GM21825 (cell line): Measurements from ENCODE around the gene PRPF8.

ENCODE experiments used
- ATAC-seq: cut with Tn5 transposase; IDR thresholded peaks from one replicate; pipeline ENCODE4 v1.9.1; 2021; ENCODE audit warnings: mild to moderate bottlenecking, moderate library complexity; ENCODE audit not compliant: unreplicated experiment

PRPF8 gene

DNA sequence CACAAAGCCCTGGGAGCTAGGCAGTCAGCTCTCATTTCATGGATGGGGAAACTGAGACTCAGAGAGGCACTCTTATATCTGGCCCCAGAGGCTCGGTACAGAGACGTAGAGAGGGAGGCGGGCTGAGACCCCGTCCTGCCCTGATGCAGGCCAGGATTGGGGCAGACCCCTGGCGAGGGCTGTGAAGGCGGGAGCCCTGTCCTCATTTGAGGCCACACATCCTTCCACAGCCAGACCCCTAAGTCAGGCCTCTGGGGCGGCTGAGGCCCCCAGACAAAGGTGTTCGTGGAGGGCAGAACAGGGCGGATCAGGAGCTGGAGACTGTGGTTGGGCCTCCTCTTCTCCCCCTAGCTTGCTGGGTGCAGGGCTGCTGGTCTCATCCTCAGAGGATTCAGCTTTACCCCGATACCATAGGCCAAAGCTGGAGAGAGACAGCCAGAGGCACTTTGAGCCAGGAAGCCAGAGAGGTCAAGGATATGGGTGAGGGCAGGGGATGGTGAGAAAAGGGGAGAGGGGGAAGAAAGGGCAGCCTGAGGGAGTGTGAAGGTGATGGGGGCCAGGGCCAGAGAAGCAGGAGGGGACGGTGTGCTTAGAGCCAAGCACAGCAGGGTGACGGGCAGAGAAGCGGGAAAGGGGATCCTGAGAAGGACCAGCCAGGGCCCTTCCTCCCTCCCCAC lies 38.3 kb downstream of the PRPF8 start:
- no peak for ATAC-seq

DNA sequence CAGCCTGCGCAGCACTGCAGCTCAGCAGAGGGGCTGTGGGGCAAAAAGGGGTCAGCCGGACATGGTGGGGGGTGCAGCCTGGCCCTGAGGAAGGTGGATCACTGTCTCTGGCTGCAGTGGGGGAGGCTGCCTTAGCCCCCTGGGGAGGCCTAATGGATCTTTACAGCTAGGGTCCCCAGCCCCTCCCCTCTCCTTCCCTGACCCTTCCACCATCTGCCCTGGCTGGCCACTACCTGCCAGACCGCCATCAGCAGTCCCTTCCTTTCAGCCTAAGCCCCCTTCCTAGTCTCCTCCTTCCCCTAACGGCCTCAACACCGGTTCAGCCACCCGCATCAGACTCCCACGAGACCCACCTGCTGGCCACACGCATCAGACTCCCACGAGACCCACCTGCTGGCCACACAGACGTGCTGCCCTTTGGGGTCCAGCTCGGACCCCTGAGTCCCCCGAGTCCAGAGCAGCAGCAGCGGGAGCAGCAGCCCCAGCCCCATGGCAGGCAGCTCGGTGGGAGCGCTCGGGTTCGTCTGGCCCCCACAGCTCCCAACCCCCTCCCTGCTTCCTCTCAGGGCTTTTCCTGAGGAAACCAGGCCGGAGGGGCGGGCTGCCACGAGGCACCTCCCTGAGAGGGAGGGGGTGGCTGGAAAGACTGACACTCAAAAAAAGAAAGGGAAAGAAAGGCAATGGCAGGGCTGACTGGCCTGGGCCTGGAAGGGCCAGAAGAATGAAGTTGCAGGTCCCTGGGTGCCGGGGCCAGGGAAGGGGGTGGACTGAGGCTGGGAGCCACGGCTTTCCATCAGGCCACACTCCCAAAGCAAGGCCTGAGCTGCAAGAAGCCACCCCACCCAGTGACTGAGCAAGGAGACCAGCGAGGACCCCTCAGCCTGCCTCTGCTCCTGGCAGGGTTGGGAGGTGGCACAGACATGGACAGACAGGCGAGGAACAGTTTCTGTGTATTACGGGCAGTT lies 39.2 kb downstream of the PRPF8 start, which contains the start of gene SCARF1:
SCARF1 (minus strand) TSS at position 526 of the 965 bp plus-strand sequence; CDS start at position 491, 35 bp downstream.
- ATAC-seq = no peak

DNA sequence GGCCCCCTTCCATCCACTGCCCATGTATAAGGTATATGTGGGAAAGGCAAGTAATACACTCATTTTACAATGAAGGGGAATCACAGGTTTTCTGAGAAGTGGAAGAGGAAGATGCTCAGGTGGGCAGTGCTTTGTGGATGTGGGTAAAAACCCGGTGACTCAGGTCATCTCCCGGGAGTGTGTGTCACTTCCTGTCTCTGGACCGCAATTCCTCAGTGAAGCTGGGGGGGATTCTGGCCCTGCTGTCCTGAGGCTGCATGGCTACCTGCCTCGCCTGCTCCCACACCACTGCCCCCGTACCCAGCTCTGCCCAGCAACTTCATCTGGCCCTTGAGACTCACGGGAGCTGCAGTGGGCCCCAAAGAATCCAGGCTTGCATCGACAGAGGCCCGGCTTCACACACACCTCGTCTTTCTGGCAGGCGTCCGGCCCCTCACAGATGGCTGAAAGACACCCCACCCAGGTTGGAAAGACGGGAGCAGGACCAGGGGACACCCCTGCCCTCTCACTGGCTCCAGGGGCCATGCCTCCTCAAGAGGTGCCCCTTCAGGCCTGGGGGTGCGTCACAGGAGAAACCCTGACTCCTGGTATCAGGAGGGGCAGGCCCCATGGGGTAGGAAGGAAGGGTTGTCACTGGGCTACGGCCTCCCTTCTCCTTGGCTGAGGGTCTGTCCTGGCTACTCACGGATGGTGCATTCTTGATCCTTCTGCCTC lies 40.0 kb downstream of the PRPF8 start:
- ATAC-seq = no peak

DNA sequence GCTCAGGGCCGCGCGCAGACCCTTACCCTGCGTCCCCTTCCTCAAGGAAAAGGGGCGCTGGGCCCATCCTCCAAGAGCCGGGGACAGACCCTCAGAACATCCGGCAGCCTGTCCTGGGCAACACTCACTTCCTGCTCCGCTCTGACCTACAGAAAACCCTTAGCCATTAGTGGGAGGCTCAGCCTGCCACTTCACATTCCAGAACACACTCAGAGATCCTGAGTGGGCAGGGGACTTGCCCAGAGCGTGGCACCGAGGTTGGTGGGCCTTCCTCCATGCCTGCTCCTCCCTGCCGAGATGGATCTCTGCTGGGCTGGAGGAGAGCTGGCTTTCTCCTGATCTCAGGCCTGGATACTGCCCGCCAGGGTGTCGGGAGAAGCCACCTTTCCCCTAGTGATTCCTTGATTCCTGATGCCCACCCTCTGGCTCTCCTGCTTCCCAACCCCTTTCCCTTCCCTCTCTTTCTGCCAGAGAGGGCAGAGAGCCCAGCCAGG lies 40.6 kb downstream of the PRPF8 start:
- ATAC-seq = no peak

DNA sequence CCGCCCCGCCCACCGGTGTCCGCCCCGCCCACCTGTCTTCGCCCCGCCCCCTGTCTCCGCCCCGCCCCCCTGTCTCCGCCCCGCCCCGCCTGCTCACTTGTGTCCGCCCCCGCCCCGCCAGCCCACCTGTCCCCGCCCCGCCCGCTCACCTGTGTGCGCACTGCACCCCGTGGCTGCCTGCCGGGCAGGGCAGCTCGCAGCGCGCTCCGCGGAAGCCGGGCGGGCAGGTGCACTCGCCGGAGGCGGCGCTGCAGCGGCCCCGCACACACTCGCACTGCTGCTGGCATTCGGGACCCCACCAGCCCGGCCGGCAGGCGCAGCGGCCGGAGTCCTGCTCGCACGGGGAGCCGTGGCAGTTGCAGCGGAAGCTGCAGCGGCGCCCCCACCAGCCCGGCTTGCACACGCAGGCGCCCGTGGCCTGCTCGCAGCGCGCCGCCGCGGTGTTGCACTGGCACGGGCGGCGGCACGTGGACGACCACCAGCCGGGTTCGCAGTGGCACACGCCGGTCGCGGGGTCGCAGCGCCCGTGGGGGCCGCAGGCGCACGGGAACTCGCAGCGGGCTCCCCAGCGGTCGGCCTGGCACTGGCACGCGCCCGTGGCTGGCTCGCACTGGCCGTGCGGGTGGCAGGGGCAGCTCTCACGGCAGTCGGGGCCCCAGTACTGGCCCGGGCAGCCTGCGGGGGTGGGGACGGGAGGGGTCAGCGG lies 41.2 kb downstream of the PRPF8 start:
- no peak for ATAC-seq

DNA sequence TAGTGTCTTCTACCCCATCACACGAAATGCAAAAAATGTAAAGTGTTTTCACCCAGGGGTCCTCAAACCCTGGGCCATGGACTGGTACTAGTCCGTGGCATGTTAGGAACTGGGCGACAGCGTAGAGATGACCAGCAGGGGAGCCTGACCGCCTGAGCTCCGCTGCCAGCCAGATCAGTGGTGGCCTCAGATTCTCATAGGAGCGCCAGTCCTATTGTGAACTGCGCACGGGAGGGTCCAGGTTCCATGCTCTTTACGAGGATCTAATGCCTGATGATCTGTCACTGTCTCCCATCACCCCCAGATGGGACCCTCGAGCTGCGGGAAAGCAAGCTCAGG lies 43.6 kb downstream of the PRPF8 start:
- ATAC-seq = no peak

DNA sequence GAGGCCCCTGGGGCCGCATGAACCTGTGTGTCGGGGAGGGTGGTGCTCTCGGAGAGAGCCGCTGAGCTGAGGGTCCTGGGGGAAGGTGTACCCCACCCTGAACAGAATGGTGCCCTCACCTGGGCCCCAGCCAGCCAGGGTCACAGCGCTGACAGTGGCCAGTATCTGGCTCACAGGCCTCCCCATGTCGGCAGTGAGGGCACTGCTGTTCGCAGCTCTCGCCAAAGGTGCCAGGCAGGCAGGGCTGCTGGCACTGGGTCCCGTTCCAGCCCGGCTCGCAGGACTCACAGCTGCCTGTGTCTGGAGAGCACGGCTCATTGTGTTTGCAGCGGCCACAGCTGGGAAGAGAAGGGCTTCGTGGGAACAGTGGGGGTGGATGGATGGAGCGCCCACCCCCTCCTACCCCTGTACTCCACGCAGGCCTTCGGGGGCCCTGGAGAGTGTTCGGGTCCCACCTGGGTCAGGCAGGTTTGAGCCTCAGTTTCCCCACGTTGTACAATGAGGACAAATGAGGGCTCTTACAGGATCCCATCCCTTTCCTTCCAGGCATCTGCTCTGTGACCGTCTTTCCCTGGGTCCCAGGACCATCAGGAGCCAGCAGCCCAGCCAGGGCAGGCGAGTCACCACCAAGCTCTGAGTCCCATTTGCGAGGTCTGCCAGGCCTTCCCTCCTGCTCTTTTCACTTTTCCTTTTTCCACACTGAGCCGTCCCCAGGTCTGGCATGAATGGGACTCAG lies 44.2 kb downstream of the PRPF8 start:
- no peak for ATAC-seq

DNA sequence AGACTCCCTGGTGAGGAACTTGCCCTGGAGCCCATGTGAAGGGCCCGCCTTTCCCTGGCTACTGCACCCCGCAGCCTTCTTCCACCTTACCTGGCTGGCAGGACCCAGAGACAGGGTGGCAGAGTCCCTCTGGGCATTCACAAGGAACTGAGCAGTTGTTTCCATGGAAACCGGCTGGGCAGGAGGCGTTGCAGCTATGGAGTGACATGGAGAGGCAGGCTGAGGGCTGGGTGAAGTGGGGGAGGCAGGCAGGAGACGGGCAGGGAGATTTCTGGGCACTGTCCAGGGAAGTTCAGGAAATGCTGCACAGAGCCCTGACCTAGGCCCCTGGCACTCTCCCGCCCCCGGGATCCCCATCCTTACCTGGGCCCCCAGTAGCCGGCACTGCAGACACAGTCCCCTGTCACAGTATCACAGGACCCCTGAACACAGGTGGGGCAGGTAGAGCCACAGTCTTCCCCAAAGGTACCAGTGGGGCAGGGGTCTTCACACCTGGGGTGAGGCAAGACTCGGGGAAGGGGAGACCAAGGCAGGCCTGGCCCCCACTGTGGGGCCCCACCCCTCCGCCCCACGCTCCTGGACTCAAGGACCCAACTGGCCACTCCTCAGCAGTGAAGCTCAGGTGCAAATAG lies 45.0 kb downstream of the PRPF8 start:
- ATAC-seq = no peak

DNA sequence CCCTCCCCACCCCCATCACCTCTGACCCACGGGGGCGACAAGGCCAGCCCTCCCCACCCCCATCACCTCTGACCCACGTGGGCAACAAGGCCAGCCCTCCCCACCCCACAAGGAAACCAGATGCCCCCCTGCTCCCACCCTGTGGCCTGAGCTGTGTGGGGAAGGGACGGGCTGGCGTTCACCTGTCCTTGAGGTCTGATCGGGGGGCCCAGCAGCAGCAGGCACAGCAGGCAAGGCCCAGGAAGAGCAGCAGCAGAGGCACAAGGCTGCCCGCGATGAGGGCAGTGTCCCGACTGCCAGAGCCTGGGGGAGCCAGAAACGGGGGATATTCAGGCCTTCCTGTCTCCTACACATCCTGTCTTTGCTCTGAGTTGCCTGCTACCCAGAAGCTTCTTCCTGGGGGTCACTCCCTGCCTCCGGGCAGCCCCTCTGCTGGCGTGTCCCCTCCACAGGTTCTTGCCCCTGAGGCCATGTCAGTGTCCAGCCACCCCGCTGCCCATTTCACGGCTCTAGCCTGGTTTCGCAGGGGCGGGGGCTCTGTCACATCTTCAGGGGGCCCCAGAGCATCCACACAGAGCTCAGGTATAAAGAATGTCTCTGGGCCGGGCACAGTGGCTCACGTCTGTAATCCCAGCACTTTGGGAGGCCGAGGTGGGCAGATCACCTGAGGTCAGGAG lies 45.9 kb downstream of the PRPF8 start:
- ATAC-seq = no peak

DNA sequence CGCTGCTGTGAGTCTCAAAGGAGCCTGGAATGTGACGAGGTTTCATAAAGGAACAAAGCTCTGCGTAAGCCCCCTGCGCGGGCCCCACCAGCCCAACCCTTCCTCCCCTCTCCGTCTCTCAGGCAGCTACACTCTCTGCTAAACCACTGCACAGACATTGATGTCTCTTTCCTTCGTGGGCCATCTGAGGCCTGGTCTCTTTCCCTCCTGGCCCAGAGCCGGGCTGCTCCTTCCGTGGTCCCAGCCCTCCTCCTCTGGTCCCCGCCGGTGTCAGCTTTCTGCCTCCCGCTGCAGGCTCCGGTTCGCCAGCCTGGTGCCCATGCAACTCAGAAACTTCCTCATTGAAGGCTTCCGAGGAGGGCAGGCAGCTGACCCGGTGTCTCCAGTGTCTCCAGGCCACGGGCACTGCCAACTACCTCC lies 46.5 kb downstream of the PRPF8 start:
- no peak for ATAC-seq

DNA sequence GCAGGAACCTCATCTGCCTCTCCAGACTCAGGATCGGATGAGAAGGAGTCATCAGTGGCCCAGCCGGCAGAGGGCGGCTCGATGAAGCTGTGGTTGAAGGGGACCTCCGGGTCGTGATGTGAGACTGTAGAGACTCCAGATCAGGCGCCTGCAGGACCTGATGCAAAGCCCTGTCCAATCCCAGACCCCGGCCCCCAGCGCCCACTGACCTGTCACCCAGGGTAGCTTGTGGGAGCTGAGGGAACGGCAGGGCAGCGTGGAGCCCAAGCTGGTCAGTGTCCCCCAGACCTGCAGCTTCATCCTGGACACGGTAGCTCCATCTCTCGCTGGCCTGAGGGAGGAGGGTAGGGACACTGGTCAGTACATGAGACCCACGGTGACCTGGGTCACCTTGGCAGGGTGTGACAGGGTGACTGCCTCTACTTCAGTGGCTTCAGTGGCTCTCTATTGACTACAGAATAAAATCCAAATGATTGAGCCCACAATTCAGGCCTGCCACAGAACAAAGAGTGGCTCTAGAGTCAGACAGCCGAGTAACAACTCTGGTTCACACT lies 47.9 kb downstream of the PRPF8 start:
- ATAC-seq = no peak

DNA sequence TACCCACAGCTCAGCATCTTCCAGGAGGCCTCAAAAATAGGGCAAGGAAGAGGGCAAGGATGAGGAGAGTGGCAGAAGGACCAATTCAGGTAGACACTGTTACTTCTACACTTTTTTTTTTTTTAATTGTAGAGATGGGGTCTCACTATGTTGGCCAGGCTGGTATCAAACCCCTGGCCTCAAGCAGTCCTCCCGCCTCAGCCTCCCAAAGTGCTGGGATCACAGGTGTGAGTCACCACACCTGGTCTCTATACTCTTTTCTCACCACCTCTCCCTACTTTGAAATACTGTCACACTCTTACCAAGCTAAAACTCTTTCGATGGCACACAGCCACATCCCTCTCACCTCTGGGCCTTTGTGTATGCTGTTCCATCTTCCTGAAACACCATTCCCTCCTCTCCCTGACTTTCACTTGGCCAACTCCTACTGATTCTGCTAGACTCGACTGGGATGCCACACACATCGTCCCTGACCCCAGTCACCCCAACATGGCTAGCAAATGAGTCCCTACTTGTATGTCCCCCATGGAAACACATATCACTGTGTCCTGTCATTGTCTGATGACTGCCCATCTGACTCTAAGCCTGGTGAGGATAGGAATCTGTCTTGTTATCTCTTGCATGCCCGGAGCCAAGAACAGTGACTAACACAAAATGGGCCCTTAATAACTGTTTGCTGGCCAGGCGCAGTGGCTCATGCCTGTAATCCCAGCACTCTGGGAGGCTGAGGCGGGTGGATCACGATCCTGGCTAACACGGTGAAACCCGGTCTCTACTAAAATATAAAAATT lies 48.8 kb downstream of the PRPF8 start:
- no peak for ATAC-seq

DNA sequence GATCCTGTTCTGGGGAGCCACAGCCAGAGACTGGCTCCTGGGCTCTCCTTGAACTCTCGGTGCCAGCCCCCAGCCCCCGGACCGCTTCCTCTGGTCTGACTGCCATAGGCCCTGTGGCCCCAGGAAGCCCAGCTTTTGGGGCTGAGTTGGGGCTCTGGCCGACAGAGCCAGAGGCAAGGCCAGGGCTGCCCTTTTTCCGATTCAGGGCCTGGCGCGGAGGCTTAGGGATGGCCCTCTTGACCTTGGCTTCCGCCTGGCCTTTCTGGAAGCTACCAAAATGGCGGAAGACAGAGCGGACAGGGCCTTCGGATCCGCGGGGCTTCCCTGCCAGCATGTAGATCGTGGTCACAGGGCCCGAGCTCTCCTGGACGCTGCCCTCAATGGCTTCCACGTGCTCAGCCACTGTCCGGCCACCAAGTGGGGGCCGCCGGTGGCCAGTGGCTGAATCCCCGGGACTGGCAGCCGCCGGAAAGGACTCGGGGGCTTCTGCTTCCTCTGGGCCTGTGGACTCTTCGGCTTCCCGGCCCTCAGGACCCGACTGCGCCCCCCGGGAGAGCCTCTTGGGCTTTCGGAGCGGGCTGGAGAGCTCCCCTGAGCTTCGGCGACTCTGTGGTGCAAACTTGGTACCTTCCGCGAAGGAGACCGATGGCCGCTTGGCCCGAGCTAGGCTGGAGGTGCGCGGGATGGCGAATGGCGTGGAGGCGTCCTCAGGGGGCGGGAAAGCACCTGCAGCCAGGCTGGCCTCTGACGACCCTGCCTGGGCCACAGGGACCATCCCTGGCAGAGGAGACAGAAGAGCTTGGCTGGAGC lies 49.6 kb downstream of the PRPF8 start:
- ATAC-seq = no peak

DNA sequence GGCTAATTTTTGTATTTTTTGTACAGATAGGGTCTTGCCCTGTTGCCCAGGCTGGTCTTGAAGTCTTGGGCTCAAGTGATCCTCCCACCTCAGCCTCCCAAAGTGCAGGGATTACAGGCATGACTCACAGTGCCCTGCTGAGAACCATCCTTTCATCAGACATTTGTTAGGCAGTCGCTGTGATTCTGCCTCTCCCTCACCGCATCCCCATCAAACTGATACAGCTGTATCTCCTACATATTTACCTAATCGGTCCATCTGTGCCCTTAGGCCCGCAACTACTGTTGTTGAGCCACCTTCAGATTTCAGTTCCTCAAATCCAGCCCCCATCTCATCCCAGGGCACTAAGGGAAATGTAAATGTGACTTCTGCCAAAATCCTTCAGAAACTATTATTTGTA lies 54.0 kb downstream of the PRPF8 start:
- ATAC-seq = no peak

DNA sequence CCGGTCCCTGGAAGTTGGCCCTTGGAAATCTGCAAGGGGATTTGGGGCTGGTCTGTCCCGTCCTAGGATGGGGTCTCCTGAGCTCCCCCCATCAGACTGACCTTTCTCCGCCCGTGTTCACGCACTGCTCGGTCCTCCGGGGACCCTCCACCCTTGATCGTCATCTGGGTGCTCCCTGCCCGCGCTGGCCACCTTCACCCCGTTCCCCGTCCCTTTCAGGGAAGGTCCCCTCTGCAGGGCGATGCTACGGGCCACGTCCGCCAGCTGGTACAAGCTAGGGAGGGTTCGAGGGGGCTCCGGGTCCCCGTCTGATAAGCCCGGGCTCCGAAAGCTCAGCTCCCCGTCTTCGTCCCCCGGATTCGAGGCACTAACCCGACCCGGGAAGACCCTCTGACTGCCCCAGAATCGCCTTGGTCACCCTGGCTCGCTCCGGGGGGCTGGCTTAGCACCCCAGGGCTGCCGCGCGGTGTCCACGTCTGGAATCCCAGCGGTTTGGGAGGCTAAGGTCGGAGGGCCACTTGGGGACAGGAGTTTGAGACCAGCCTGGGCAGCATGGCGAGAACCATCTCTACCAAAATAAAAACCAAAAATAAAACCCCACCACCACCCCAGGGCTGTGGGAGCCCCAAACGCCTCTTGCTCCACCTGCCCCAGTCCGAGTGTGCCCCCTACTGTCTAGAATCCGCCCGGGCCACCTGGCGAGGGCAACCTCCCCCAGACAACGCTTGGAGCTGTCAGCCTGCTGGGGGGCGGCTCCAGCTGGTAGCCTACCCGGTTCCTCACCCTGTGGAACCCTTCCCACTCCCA lies 55.0 kb downstream of the PRPF8 start:
- ATAC-seq = no peak

DNA sequence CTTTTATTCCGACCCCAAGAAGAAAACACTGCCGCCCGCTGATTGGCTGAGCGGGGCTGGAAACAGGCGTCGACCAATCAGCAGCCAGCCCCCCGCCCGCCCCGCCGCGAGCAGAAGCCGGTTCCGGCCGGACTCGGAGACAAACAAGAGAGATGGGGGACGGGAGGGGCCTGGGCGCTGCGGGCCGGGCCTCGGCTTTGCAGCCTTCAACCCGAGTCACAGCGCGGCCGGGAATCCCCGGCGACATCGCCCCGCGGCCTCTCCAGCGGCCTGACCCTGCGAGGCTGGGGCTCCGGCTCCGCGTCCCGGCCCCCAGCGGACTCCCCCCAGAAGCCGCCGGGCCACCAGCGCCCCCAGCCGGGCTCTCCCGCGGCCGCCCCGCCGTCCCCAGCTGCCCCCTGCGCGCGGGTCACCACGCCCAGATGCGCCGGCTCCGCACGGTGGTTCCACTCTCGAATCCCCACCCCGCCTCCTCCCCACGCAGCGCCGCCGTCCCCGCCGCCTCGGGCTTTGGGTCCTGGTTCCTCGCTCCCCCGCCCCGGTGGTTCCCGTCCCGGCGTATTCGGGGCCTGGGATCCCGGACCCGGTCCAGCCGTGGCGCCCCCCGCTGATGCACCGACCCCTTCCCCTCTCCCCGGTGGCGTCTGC lies 55.7 kb downstream of the PRPF8 start:
- ATAC-seq = peak; percentile 37
